ENCODE data around the gene POLR2E. TPM values are rescaled to one million over a fixed set of nuclear protein-coding genes. Genes with fewer than 3 reads are reported as not detected.
A peak's percentile ranks its signal among the peaks of the same experiment; 100 is the strongest.

Gene POLR2E
- total RNA-seq, 1 donor from 2014 or later = 87.1 TPM

DNA sequence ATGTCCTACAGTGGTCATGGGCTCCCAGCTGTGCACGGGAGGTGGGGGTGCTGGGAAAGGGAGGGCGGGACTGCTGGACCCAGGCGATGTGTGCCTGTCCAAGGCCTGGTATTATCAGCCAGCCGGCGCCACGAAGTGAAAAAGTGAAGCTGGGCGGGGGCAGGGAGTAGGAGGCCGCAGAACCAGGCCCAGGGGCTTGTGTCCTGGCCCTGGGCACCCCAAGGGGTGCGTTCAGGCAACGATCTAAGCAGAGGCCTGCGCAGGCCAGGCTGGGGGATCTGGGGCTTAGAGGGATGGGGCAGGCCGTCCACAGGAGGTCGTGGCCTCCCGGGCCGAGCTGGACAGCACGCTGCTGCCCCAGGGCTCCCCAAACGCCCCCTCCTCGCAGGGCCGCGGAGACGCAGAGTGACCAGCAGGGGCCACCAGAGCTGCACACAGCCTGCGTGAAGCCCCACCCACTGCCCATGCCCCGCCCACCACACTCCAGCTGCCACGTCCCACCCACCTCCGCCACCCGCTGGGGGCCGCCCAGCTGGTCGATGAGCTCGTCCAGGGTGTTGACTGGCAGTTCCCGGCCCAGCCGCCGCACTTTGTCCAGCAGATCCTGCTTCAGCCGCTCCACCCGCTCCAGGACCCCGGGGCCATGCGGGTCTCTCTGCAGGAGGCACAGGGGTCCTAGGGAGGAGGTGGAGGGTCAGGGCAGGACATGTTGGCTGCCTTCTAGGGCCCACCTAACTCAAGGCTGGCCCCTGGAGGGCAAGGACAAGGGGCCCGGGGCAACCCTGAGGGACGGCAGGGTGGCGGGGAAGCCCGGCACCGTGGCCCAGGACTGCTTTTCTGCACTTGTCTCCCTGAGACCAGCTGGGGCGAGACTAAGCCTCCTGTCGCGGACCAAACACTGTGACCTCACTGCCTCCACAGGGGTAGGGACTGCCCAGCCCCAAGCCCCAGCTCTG is 18.1 kb upstream of the POLR2E start:
- peak; percentile 73 for DNase-seq (ENCODE audit: low read depth)

GRCh38 chr19:1112268-1113029 is 17.3 kb upstream of the POLR2E start:
- H3K36me3 ChIP-seq (ENCODE audit: control insufficient read depth, insufficient read depth, low read length) = peaks cover 39% of the 10 kb centered on the region
- H3K27me3 ChIP-seq (ENCODE audit: control insufficient read depth, insufficient read depth, low read length) = no peaks in the 10 kb centered on the region
- no peak overlapping the region for H3K4me3 ChIP-seq (ENCODE audit: low read depth, low read length)
- peak; percentile 31 for DNase-seq (ENCODE audit: low read depth)
- no peak for TF ChIP-seq CTCF (IDR thresholded peaks at IDR 0.05; ENCODE audit: insufficient read depth, low read length, severe bottlenecking)
- no peak for FAIRE-seq

More for the DNA sequence above, 18.1 kb upstream of the POLR2E start:
- TF ChIP-seq CTCF (IDR thresholded peaks at IDR 0.05; ENCODE audit: insufficient read depth, low read length, severe bottlenecking) = peak; percentile 87
- no peak overlapping the region for H3K4me3 ChIP-seq (ENCODE audit: low read depth, low read length)
- no peak for FAIRE-seq
- peaks cover 45% of the 10 kb centered on the region for H3K36me3 ChIP-seq (ENCODE audit: control insufficient read depth, insufficient read depth, low read length)
- no peaks in the 10 kb centered on the region for H3K27me3 ChIP-seq (ENCODE audit: control insufficient read depth, insufficient read depth, low read length)

- no peak for TF ChIP-seq CTCF (IDR thresholded peaks at IDR 0.05; ENCODE audit: insufficient read depth, low read length, severe bottlenecking)
- no peak overlapping the region for H3K4me3 ChIP-seq (ENCODE audit: low read depth, low read length)
- FAIRE-seq (no peak), DNase-seq (ENCODE audit: low read depth) (no peak)
- peaks cover 37% of the 10 kb centered on the region for H3K36me3 ChIP-seq (ENCODE audit: control insufficient read depth, insufficient read depth, low read length)
- H3K27me3 ChIP-seq (ENCODE audit: control insufficient read depth, insufficient read depth, low read length) = no peaks in the 10 kb centered on the region
Observed at GRCh38 chr19:1111641-1112267, 16.6 kb upstream of the POLR2E start.

DNA sequence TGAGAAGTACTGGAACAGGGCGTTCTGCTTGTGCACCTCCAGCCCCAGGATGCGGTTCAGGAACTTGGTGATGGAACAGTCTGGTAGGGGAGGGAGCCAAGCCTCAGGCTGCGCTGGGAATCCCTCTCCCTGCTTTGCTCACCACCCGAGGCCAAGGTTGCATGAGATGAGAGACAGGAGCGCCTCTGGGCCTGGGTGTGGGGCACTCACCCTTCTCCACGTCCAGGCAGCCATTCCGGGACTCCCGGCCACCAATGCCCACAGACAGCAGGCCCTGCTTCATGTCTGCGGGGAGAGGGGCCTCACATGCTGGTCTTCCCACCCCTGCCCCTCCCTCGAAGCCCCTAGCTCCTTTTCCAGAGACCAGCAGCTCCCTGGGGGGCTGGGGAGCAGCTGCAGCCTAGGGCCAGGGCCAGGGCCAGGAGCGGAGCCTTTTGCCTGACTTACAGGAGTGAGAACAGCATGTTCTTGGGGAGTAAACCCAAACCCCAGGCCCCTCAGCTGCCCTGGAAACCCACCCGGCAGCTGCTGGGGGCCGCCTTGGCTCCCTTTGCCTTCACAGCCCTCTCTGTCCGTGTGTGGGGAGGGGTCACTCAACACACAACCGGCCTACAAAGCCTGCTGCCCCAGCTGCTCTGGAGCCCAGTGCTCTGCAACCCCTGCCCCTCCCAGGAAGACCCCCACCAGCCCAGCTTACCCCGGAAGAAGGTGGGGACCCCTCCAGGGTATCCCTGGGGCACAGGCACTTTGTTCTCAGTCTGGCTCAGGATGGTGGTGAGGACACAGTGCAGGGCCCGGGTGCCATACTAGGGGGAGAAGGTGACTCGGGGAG is 15.8 kb upstream of the POLR2E start:
- FAIRE-seq = peak; percentile 32
- Histone ChIP-seq H3K4me3 (ENCODE audit: low read depth, low read length) (no peak overlapping the region), H3K36me3 (ENCODE audit: control insufficient read depth, insufficient read depth, low read length) (peaks cover 32% of the 10 kb centered on the region), H3K27me3 (ENCODE audit: control insufficient read depth, insufficient read depth, low read length) (no peaks in the 10 kb centered on the region)
- no peak for TF ChIP-seq CTCF (IDR thresholded peaks at IDR 0.05; ENCODE audit: insufficient read depth, low read length, severe bottlenecking)
- no peak for DNase-seq (ENCODE audit: low read depth)
